Glutamatergic neuron (in vitro differentiated cells): ENCODE data around the gene SORBS2. TPM values are rescaled to one million over a fixed set of nuclear protein-coding genes. Genes with fewer than 3 reads are reported as not detected.

Source experiments
- DNase-seq: peaks from one replicate; pipeline ENCODE4 v3.0.0; 2022
- H3K27ac Mint-ChIP-seq: one replicate; pipeline ENCODE4 v1.8.0; 2020; ENCODE audit warnings: mild to moderate bottlenecking, mixed read lengths, inconsistent platforms; ENCODE audit not compliant: unreplicated experiment
- H3K27me3 Mint-ChIP-seq: one replicate; pipeline ENCODE4 v1.8.0; 2020; ENCODE audit warnings: mild to moderate bottlenecking, moderate library complexity, mixed read lengths, inconsistent platforms; ENCODE audit not compliant: unreplicated experiment
- H3K36me3 Mint-ChIP-seq: one replicate; pipeline ENCODE4 v1.8.0; 2020; ENCODE audit warnings: mild to moderate bottlenecking, mixed read lengths, inconsistent platforms; ENCODE audit not compliant: unreplicated experiment
- H3K4me1 Mint-ChIP-seq: one replicate; pipeline ENCODE4 v1.8.0; 2020; ENCODE audit warnings: mild to moderate bottlenecking, low read depth, mixed read lengths, inconsistent platforms; ENCODE audit not compliant: unreplicated experiment
- H3K4me3 Mint-ChIP-seq: one replicate; pipeline ENCODE4 v1.8.0; 2020; ENCODE audit warnings: mild to moderate bottlenecking, mixed read lengths, inconsistent platforms; ENCODE audit not compliant: unreplicated experiment
- H3K9me3 Mint-ChIP-seq: one replicate; pipeline ENCODE4 v1.8.0; 2020; ENCODE audit warnings: mild to moderate bottlenecking, moderate library complexity, mixed read lengths, inconsistent platforms; ENCODE audit not compliant: unreplicated experiment
- total RNA-seq: library from RNA; stranded (reverse); fragmentation: NEBNext Ultra II Directional; extraction: Animal tissue kit (Norgen Biotek cat#: 25700); gene quantifications from one replicate; pipeline ENCODE4 v1.2.1, GENCODE V29; 2021; ENCODE audit not compliant: unreplicated experiment
- TF ChIP-seq, protein P1 (sequence below): fragments of 200-600 bp; sonication (generic); IDR thresholded peaks from one replicate; pipeline ENCODE4 v1.5.0; 2021; ENCODE audit not compliant: partially characterized antibody, unreplicated experiment

The SORBS2 gene
- total RNA-seq, 1 donor from 2014 or later: 95.5 TPM

DNA sequence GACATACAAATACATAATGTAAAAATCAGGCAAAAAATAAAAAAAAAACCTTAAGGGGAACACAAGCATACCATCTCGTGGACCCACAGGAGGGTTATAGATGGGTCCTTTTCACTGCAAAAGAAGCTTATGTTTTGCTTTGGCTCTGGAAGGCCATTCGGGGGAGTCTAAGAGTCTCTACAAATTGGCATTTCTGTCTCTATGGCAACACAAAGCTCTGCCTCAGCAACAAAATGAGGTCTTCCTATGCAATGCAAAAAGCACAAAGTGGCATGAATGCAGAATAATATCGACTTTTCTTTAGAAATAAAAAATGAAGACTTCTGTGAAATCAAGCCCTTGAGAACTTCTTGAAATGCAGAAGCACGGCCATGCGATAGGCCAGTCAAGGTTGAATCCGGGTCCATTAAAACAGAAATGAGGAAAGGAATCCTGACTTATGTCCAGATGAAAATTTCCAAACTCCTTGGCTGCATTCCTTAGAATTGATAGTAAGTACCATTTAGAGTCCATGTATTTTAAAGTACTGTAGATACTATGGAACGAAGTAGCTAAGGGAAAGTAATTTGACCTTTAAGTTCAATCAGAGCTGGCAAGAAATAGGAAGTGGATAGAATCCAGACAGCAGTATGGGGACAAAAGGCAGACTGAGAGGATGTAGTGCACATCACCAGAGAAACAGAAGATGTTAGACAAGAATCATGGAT lies 213.0 kb downstream of the SORBS2 start:
- Mint-ChIP-seq H3K4me3 (no peak overlapping the region), H3K27ac (peak overlapping the region; percentile 4), H3K9me3 (no peaks in the 10 kb centered on the region), H3K4me1 (peaks cover 17% of the 10 kb centered on the region), H3K27me3 (no peaks in the 10 kb centered on the region), H3K36me3 (no peaks in the 10 kb centered on the region)
- TF ChIP-seq, protein P1, sequence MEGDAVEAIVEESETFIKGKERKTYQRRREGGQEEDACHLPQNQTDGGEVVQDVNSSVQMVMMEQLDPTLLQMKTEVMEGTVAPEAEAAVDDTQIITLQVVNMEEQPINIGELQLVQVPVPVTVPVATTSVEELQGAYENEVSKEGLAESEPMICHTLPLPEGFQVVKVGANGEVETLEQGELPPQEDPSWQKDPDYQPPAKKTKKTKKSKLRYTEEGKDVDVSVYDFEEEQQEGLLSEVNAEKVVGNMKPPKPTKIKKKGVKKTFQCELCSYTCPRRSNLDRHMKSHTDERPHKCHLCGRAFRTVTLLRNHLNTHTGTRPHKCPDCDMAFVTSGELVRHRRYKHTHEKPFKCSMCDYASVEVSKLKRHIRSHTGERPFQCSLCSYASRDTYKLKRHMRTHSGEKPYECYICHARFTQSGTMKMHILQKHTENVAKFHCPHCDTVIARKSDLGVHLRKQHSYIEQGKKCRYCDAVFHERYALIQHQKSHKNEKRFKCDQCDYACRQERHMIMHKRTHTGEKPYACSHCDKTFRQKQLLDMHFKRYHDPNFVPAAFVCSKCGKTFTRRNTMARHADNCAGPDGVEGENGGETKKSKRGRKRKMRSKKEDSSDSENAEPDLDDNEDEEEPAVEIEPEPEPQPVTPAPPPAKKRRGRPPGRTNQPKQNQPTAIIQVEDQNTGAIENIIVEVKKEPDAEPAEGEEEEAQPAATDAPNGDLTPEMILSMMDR: no peak
- no peak for DNase-seq

DNA sequence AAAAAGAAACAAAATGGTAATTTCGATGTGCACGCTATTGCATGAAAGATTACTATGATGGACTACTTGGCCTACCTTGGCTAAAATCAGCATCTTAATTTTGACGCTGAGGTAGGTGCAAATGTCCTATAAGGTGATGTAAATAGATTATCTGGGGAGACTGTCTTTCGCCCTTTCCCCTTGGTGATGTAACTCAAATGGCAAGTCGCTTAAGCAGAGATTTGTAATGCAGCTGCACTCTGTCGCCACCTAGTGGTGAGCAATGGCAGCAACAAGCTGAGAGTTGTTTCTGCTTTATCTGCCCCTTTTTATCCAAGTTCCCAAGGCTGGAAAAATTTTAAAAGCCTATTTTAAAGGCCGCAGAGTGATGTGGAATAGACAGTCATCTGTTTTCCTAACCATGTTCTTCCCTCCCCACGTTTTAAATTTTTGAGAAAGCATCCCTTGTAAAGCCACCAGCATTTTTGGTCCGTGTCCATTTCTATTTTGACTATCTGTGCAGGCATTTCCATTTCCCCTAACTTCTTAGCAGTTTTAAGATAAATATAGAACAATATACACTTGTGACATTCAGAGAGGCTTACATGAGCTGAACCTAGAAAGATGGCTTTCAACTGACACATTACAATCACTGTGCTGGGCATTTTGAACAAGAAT lies 214.3 kb downstream of the SORBS2 start:
- no peak overlapping the region for H3K4me3 Mint-ChIP-seq

DNA sequence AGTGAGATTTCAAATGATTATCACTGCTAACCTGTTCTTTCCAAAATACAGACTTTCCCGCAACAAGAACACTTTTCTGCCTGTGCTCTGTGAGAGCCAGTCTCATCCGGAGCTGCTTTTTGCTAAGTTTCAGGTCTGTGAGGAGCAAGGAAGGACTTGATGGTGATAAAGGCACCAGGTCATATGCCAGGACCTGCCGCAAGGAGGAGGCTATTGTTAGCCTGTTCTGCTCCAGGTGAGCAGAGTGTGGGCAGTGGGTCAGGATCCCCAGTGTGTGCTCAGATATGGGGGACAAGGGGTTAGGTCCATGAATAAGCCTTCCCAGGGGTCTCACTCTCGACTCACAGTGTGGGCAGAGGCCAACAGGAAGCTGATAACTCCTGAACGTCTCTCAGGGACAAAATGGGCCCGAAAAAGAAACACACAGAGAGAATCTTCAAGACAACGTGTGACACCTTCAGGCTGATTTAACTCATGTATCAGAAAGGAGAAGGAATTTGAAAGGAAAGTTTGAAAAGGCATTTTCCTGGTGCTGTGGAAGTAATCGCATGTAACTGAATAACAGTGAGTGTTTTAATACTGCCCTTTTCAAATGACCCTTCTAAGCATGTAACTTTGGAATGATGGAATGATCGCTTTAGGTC lies 219.0 kb downstream of the SORBS2 start:
- H3K4me1 Mint-ChIP-seq: peaks cover 14% of the 10 kb centered on the region
- H3K27ac Mint-ChIP-seq: no peak overlapping the region
- DNase-seq: no peak
- H3K27me3 Mint-ChIP-seq: no peaks in the 10 kb centered on the region
- H3K9me3 Mint-ChIP-seq: no peaks in the 10 kb centered on the region
- no peaks in the 10 kb centered on the region for H3K36me3 Mint-ChIP-seq
- TF ChIP-seq, protein P1: no peak
- no peak overlapping the region for H3K4me3 Mint-ChIP-seq

More for the DNA sequence above, 214.3 kb downstream of the SORBS2 start:
- TF ChIP-seq, protein P1: peak; percentile 97
- Mint-ChIP-seq H3K4me1 (peaks cover 17% of the 10 kb centered on the region), H3K36me3 (no peaks in the 10 kb centered on the region), H3K27ac (no peak overlapping the region), H3K9me3 (no peaks in the 10 kb centered on the region), H3K27me3 (no peaks in the 10 kb centered on the region)
- DNase-seq: peak; percentile 83

DNA sequence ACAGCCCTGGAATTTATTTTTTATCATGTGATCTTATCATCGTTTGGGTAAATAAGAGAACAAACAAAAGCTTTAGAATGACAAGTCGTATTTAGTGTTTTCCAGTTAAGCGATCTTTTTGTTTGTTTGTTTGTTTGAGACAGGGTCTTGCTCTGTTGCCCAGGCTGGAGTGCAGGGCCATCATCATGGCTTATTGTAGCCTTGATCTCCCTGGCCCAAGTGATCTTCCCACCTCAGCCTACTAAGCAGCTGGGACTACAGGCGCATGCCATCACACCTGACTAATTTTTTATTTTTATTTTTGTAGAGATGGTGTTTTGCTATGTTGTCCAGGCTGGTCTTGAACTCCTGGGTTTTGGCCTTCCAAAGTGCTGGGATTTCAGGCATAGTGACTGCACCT lies 219.6 kb downstream of the SORBS2 start:
- no peak overlapping the region for H3K27ac Mint-ChIP-seq
- peaks cover 1% of the 10 kb centered on the region for H3K27me3 Mint-ChIP-seq
- no peaks in the 10 kb centered on the region for H3K36me3 Mint-ChIP-seq
- TF ChIP-seq, protein P1: no peak
- peaks cover 16% of the 10 kb centered on the region for H3K4me1 Mint-ChIP-seq
- H3K9me3 Mint-ChIP-seq: peaks cover under 1% of the 10 kb centered on the region
- no peak overlapping the region for H3K4me3 Mint-ChIP-seq
- DNase-seq: no peak
